ENCODE measurements around the gene ERCC1. TPM values are rescaled to one million over a fixed set of nuclear protein-coding genes. Genes with fewer than 3 reads are reported as not detected.
"Not testable (repeated sequence)": the region's sequence is repeated elsewhere in the genome, so short reads cannot be mapped to it uniquely, and the experiment has no call there.

Gene ERCC1
- total and polyA plus RNA-seq, 3 experiments from 2014 or later = 47.5 to 82.6 (median 75.7) TPM

GRCh38 chr19:45419895-45420294 is 3.8 kb downstream of the ERCC1 start:
- Mint-ChIP-seq H3K4me1 (peaks cover 31 to 50% (median 35%) of the 10 kb centered on the region in 3 donors), H3K9me3 (no peaks in the 10 kb centered on the region), H3K27ac (no peak overlapping the region), H3K4me3 (peak overlapping the region in 1 of 7 donors; percentile 27), H3K27me3 (no peaks in the 10 kb centered on the region), H3K36me3 (peaks cover 0 to 60% (median 2%) of the 10 kb centered on the region in 3 donors)
- Histone ChIP-seq H3K4me1 (ENCODE audit: insufficient read depth, low read length) (peaks cover 24% of the 10 kb centered on the region), H3K4me3 (ENCODE audit: low read length) (no peak overlapping the region), H3K27ac (ENCODE audit: low read depth, low read length) (no peak overlapping the region), H3K27me3 (ENCODE audit: insufficient read depth, low read length, poor library complexity, severe bottlenecking) (no peaks in the 10 kb centered on the region), H3K9me3 (ENCODE audit: low read length) (no peaks in the 10 kb centered on the region), H3K36me3 (ENCODE audit: insufficient read depth, low read length) (peaks cover 10% of the 10 kb centered on the region)
- ChIA-PET POLR2A (no interaction called here), CTCF (no interaction called here)
- no peak for DNase-seq

- Mint-ChIP-seq H3K27ac (peak overlapping the region in 2 of 8 donors; percentile 56 to 75), H3K36me3 (peaks cover 0 to 65% (median 2%) of the 10 kb centered on the region in 3 donors), H3K9me3 (no peaks in the 10 kb centered on the region), H3K27me3 (no peaks in the 10 kb centered on the region), H3K4me1 (peaks cover 28 to 46% (median 32%) of the 10 kb centered on the region in 3 donors), H3K4me3 (peak overlapping the region in 1 of 7 donors; percentile 6)
- POLR2A ChIA-PET = no interaction called here
- H3K36me3 ChIP-seq (ENCODE audit: insufficient read depth, low read length) = peaks cover 13% of the 10 kb centered on the region
- H3K9me3 ChIP-seq (ENCODE audit: low read length) = no peaks in the 10 kb centered on the region
- H3K27ac ChIP-seq (ENCODE audit: low read depth, low read length) = no peak overlapping the region
- CTCF ChIA-PET = no interaction called here
- H3K27me3 ChIP-seq (ENCODE audit: insufficient read depth, low read length, poor library complexity, severe bottlenecking) = no peaks in the 10 kb centered on the region
- DNase-seq = no peak
- no peak overlapping the region for H3K4me3 ChIP-seq (ENCODE audit: low read length)
- peaks cover 21% of the 10 kb centered on the region for H3K4me1 ChIP-seq (ENCODE audit: insufficient read depth, low read length)
These were observed 4.3 kb downstream of the ERCC1 start for GRCh38 chr19:45419396-45419795.

- Mint-ChIP-seq H3K27me3 (no peaks in the 10 kb centered on the region), H3K4me1 (peaks cover 22 to 40% (median 26%) of the 10 kb centered on the region in 3 donors), H3K4me3 (no peak overlapping the region), H3K9me3 (no peaks in the 10 kb centered on the region), H3K27ac (peak overlapping the region in 2 of 8 donors; percentile 1 to 89), H3K36me3 (peaks cover 0 to 70% (median 5%) of the 10 kb centered on the region in 3 donors)
- no peak for DNase-seq
- no peak overlapping the region for H3K4me3 ChIP-seq (ENCODE audit: low read length)
- POLR2A ChIA-PET = no interaction called here
- H3K36me3 ChIP-seq (ENCODE audit: insufficient read depth, low read length) = peaks cover 18% of the 10 kb centered on the region
- H3K27ac ChIP-seq (ENCODE audit: low read depth, low read length) = no peak overlapping the region
- H3K9me3 ChIP-seq (ENCODE audit: low read length) = no peaks in the 10 kb centered on the region
- peaks cover 15% of the 10 kb centered on the region for H3K4me1 ChIP-seq (ENCODE audit: insufficient read depth, low read length)
- H3K27me3 ChIP-seq (ENCODE audit: insufficient read depth, low read length, poor library complexity, severe bottlenecking) = no peaks in the 10 kb centered on the region
- CTCF ChIA-PET = no interaction called here
These were observed 4.9 kb downstream of the ERCC1 start for GRCh38 chr19:45418802-45419201.

- Mint-ChIP-seq H3K27ac (no peak overlapping the region), H3K9me3 (no peaks in the 10 kb centered on the region), H3K36me3 (peaks cover 0 to 73% (median 10%) of the 10 kb centered on the region in 3 donors), H3K27me3 (no peaks in the 10 kb centered on the region), H3K4me1 (peaks cover 10 to 27% (median 11%) of the 10 kb centered on the region in 3 donors), H3K4me3 (no peak overlapping the region)
- Histone ChIP-seq H3K4me3 (ENCODE audit: low read length) (no peak overlapping the region), H3K27ac (ENCODE audit: low read depth, low read length) (no peak overlapping the region), H3K36me3 (ENCODE audit: insufficient read depth, low read length) (peaks cover 21% of the 10 kb centered on the region), H3K9me3 (ENCODE audit: low read length) (no peaks in the 10 kb centered on the region), H3K4me1 (ENCODE audit: insufficient read depth, low read length) (peaks cover 8% of the 10 kb centered on the region), H3K27me3 (ENCODE audit: insufficient read depth, low read length, poor library complexity, severe bottlenecking) (no peaks in the 10 kb centered on the region)
- DNase-seq = no peak
- ChIA-PET CTCF (no interaction called here), POLR2A (no interaction called here)
These were observed 6.6 kb downstream of the ERCC1 start for GRCh38 chr19:45417151-45417550.

GRCh38 chr19:45414468-45414867 is 9.2 kb downstream of the ERCC1 start:
- ChIA-PET CTCF (interaction anchor here (0.7 to 1.4 kb wide), 4 partner anchors 14 to 1337 kb away, joined by 3 to 6 read pairs (median 4); no protein-coding TSS in a partner anchor), POLR2A (interaction anchor here (0.5 kb wide), 1 partner anchor 329 kb away, joined by 3 read pairs; no protein-coding TSS in a partner anchor)
- no peak overlapping the region for H3K27ac ChIP-seq (ENCODE audit: low read depth, low read length)
- peaks cover 3 to 10% (median 3%) of the 10 kb centered on the region in 3 donors for H3K4me1 Mint-ChIP-seq
- H3K4me1 ChIP-seq (ENCODE audit: insufficient read depth, low read length) = peaks cover 6% of the 10 kb centered on the region
- peaks cover 16% of the 10 kb centered on the region for H3K36me3 ChIP-seq (ENCODE audit: insufficient read depth, low read length)
- H3K27me3 ChIP-seq (ENCODE audit: insufficient read depth, low read length, poor library complexity, severe bottlenecking) = no peaks in the 10 kb centered on the region
- H3K27me3 Mint-ChIP-seq = no peaks in the 10 kb centered on the region
- H3K27ac Mint-ChIP-seq = peak overlapping the region in 1 of 8 donors; percentile 21
- H3K36me3 Mint-ChIP-seq = peaks cover 0 to 59% (median 10%) of the 10 kb centered on the region in 3 donors
- DNase-seq = no peak
- H3K9me3 ChIP-seq (ENCODE audit: low read length) = no peaks in the 10 kb centered on the region
- no peaks in the 10 kb centered on the region for H3K9me3 Mint-ChIP-seq
- H3K4me3 Mint-ChIP-seq = no peak overlapping the region
- no peak overlapping the region for H3K4me3 ChIP-seq (ENCODE audit: low read length)

- Histone ChIP-seq H3K4me1 (ENCODE audit: insufficient read depth, low read length) (no peaks in the 10 kb centered on the region), H3K36me3 (ENCODE audit: insufficient read depth, low read length) (peaks cover 11% of the 10 kb centered on the region), H3K4me3 (ENCODE audit: low read length) (no peak overlapping the region), H3K27ac (ENCODE audit: low read depth, low read length) (no peak overlapping the region), H3K9me3 (ENCODE audit: low read length) (no peaks in the 10 kb centered on the region), H3K27me3 (ENCODE audit: insufficient read depth, low read length, poor library complexity, severe bottlenecking) (no peaks in the 10 kb centered on the region)
- Mint-ChIP-seq H3K4me3 (peak overlapping the region in 1 of 7 donors; percentile 48), H3K9me3 (no peaks in the 10 kb centered on the region), H3K27ac (no peak overlapping the region), H3K4me1 (peaks cover 0 to 2% (median under 1%) of the 10 kb centered on the region in 3 donors), H3K36me3 (peaks cover 0 to 51% (median 10%) of the 10 kb centered on the region in 3 donors), H3K27me3 (no peaks in the 10 kb centered on the region)
- no peak for DNase-seq
- ChIA-PET POLR2A (no interaction called here), CTCF (interaction anchor here (1.4 kb wide), 1 partner anchor 65 kb away, joined by 6 read pairs; no protein-coding TSS in a partner anchor)
These were observed 10.2 kb downstream of the ERCC1 start for GRCh38 chr19:45413497-45413896.

GRCh38 chr19:45410330-45410729 is 13.4 kb downstream of the ERCC1 start:
- Mint-ChIP-seq H3K36me3 (peaks cover 0 to 36% (median 8%) of the 10 kb centered on the region in 3 donors), H3K4me1 (peaks cover 14 to 21% (median 20%) of the 10 kb centered on the region in 3 donors), H3K27ac (peak overlapping the region in 2 of 8 donors; percentile 13 to 42), H3K4me3 (peak overlapping the region in 1 of 7 donors; percentile 31)
- CTCF ChIA-PET; H3K4me3 ChIP-seq (ENCODE audit: low read length); H3K27me3 ChIP-seq (ENCODE audit: insufficient read depth, low read length, poor library complexity, severe bottlenecking); H3K4me1 ChIP-seq (ENCODE audit: insufficient read depth, low read length); POLR2A ChIA-PET; DNase-seq; H3K27me3 Mint-ChIP-seq; H3K9me3 Mint-ChIP-seq; H3K9me3 ChIP-seq (ENCODE audit: low read length); H3K27ac ChIP-seq (ENCODE audit: low read depth, low read length): not testable (repeated sequence)
- H3K36me3 ChIP-seq (ENCODE audit: insufficient read depth, low read length) = peaks cover 11% of the 10 kb centered on the region

GRCh38 chr19:45409557-45409920 is 14.2 kb downstream of the ERCC1 start:
- CTCF ChIA-PET = interaction anchor here (1.1 kb wide), 1 partner anchor 14 kb away, joined by 3 read pairs; the partner anchor contains the start of gene ERCC1

More at GRCh38 chr19:45409557-45409920, 14.2 kb downstream of the ERCC1 start:
- Histone ChIP-seq H3K36me3 (ENCODE audit: insufficient read depth, low read length) (peaks cover 10% of the 10 kb centered on the region), H3K9me3 (ENCODE audit: low read length) (no peaks in the 10 kb centered on the region), H3K27me3 (ENCODE audit: insufficient read depth, low read length, poor library complexity, severe bottlenecking) (peaks cover 7% of the 10 kb centered on the region), H3K4me3 (ENCODE audit: low read length) (no peak overlapping the region), H3K4me1 (ENCODE audit: insufficient read depth, low read length) (peaks cover 18% of the 10 kb centered on the region), H3K27ac (ENCODE audit: low read depth, low read length) (no peak overlapping the region)
- POLR2A ChIA-PET = interaction anchor here (0.7 kb wide), 1 partner anchor 1190 kb away, joined by 3 read pairs; no protein-coding TSS in a partner anchor
- H3K27ac Mint-ChIP-seq = no peak overlapping the region
- peaks cover 18 to 28% (median 24%) of the 10 kb centered on the region in 3 donors for H3K4me1 Mint-ChIP-seq
- peaks cover 8 to 9% of the 10 kb centered on the region in 2 donors for H3K27me3 Mint-ChIP-seq
- H3K4me3 Mint-ChIP-seq = no peak overlapping the region
- DNase-seq = no peak
- H3K36me3 Mint-ChIP-seq = peaks cover 0 to 33% (median 8%) of the 10 kb centered on the region in 3 donors
- no peaks in the 10 kb centered on the region for H3K9me3 Mint-ChIP-seq

Data from CD8-positive, alpha-beta memory T cell (primary cell).